ENCODE data around the gene GLB1L2. TPM values are rescaled to one million over a fixed set of nuclear protein-coding genes. Genes with fewer than 3 reads are reported as not detected.
"Not testable (repeated sequence)": the region's sequence is repeated elsewhere in the genome, so short reads cannot be mapped to it uniquely, and the experiment has no call there.

Gene GLB1L2
- total RNA-seq, 1 donor from 2014 or later = 14.7 TPM

DNA sequence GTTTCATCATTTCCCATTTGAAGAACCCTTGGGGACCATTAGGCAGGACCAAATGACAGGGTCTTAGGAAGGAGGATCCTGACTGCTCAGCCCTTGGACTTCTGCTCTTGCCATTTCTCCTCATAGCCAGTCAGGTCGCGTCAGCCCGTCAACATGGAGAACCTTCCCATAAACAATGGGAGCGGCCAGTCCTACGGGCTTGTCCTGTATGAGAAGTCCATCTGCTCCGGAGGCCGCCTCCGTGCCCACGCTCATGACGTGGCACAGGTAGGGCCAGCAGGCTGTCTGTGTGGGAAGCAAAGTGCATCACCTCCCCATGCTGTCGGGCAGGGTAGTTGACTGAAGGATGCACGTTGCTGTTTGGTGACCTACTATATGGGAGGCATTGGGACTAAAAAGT, 19.6 kb upstream of the GLB1L2 start:
- TF ChIP-seq, protein P1, sequence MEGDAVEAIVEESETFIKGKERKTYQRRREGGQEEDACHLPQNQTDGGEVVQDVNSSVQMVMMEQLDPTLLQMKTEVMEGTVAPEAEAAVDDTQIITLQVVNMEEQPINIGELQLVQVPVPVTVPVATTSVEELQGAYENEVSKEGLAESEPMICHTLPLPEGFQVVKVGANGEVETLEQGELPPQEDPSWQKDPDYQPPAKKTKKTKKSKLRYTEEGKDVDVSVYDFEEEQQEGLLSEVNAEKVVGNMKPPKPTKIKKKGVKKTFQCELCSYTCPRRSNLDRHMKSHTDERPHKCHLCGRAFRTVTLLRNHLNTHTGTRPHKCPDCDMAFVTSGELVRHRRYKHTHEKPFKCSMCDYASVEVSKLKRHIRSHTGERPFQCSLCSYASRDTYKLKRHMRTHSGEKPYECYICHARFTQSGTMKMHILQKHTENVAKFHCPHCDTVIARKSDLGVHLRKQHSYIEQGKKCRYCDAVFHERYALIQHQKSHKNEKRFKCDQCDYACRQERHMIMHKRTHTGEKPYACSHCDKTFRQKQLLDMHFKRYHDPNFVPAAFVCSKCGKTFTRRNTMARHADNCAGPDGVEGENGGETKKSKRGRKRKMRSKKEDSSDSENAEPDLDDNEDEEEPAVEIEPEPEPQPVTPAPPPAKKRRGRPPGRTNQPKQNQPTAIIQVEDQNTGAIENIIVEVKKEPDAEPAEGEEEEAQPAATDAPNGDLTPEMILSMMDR (conservative IDR thresholded peaks at IDR 0.05; ENCODE audit: low read depth, low read length) = no peak
- H3K4me3 ChIP-seq (ENCODE audit: low read depth, low read length) = no peak overlapping the region
- DNase-seq (ENCODE audit: low read depth) = no peak

DNA sequence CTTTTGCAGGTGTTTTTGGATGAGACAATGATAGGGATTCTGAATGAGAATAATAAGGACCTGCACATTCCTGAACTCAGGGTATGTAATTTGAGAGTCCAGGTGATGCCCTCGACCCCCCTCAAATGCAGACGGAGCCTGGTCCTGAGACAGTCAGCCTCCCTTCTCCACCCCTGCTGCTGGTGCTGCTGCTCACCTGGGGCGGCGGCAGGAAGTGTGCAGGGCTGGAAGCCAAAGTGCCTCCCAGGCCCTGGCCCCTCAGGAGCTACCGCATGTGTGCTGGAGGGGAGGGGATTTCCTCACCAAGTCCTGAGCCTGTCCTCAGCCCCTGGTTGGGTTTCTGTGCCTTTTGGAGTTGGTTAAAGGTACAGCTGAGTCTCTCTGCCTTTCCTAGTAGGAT, 19.0 kb upstream of the GLB1L2 start:
- H3K4me3 ChIP-seq (ENCODE audit: low read depth, low read length) = no peak overlapping the region
- no peak for DNase-seq (ENCODE audit: low read depth)
- TF ChIP-seq, protein P1 (conservative IDR thresholded peaks at IDR 0.05; ENCODE audit: low read depth, low read length) = no peak

DNA sequence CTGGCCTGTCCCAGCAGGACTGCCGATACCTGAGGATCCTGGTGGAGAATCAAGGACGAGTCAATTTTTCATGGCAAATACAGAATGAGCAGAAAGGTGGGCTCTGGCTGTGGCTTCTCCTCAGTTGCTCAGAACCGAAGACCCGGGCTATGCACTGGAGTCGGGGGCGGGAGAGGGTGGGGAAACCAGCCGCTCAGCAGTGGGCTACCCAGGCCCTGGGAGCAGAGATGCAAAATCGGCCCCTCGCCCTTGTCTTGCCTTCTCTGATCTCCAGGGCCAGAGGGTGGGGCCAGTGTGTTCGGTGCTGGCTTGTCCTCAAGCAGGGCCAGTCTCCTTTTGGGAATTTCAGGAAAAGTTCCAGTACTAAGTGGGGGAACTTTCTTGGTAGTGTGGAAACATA, 18.4 kb upstream of the GLB1L2 start:
- no peak overlapping the region for H3K4me3 ChIP-seq (ENCODE audit: low read depth, low read length)
- TF ChIP-seq, protein P1 (conservative IDR thresholded peaks at IDR 0.05; ENCODE audit: low read depth, low read length) = no peak
- DNase-seq (ENCODE audit: low read depth) = no peak

DNA sequence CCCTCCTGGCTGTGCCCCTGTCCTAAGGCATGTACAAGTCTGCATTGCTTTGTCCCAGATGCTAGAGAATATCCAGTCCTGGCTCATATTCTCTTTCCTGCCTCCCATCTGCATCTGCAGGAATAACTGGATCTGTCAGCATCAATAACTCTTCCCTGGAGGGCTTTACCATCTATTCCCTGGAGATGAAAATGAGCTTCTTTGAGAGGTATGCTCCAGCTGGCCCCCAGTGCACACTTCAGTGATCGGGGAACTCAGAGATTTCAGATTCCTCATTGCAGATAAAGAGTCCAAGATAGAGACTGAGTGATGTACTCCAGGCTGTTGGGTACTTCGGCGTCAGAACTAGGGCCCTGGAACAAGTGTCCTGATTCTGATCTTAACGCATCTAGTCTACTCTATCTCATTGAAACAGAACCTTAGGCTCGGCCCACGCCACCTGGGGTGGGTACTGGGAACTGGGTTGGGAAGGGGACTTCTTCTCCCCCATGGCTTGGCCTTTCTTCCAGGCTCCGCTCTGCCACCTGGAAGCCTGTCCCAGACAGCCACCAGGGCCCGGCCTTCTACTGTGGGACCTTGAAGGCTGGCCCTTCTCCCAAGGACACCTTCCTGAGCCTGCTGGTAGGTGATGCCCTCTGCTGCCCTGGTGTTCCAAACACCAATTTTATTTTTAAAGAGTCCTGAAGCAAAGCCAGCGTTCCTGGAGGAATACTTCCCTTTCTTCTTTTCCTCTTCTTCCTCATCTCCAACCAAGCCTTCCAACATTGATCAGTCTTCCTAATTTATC, 17.8 kb upstream of the GLB1L2 start:
- TF ChIP-seq, protein P1 (conservative IDR thresholded peaks at IDR 0.05; ENCODE audit: low read depth, low read length) = no peak
- no peak for DNase-seq (ENCODE audit: low read depth)

DNA sequence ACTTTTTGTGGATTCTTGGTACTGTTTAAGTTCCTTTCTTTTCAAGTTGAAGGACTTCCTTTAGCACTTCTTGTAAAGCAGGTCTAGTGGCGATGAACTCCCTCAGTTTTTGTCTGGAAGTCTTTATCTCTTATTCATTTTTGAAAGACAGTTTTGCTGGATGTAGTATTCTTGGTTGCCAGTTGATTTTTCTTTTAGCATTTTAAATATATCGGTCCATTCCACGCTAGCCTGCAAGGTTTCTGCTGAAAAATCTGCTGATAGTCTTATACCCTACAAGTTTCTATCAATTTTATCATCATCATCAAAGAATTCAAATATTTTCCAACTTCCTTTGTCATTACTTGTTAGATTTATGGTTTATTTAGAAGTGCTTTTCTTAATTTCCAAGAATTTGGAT, 14.7 kb upstream of the GLB1L2 start:
- no peak for DNase-seq (ENCODE audit: low read depth)
- TF ChIP-seq, protein P1 (conservative IDR thresholded peaks at IDR 0.05; ENCODE audit: low read depth, low read length) = no peak
- H3K4me3 ChIP-seq (ENCODE audit: low read depth, low read length) = no peak overlapping the region

More for the DNA sequence above, 17.8 kb upstream of the GLB1L2 start:
- H3K4me3 ChIP-seq (ENCODE audit: low read depth, low read length) = no peak overlapping the region

DNA sequence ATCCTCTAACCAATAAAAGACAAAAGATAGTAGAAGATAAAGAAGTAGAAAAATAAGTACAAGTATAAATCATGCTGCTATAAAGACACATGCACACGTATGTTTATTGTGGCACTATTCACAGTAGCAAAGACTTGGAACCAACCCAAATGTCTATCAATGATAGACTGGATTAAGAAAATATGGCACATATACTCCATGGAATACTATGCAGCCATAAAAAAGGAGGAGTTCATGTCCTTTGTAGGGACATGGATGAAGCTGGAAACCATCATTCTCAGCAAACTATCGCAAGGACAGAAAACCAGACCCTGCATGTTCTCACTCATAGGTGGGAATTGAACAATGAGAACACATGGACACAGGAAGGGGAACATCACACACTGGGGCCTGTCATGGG, 10.4 kb upstream of the GLB1L2 start:
- DNase-seq (ENCODE audit: low read depth); H3K4me3 ChIP-seq (ENCODE audit: low read depth, low read length): not testable (repeated sequence)

DNA sequence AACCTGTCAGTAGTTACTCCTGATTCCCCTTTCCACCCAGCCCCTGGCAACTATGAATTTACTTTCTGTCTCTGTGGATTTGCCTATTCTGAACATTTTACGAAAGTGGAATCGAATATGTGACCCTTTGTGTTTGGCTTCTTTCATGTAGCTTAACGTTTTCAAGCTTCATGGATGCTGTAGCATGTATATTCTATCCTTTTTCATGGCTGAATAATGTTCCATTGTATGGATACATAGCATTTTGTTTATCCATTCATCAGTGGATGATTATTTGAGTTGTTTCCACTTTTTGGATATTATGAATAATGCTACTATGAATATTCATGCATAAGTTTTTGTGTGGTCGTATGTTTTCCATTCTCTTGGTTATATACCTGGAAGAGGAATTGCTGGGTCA, 9.2 kb upstream of the GLB1L2 start:
- H3K4me3 ChIP-seq (ENCODE audit: low read depth, low read length) = no peak overlapping the region
- no peak for DNase-seq (ENCODE audit: low read depth)
- TF ChIP-seq, protein P1 (conservative IDR thresholded peaks at IDR 0.05; ENCODE audit: low read depth, low read length) = no peak
